Liver (tissue), 9 donors: ENCODE data around the gene FEV. TPM values are rescaled to one million over a fixed set of nuclear protein-coding genes. Genes with fewer than 3 reads are reported as not detected.

Source experiments
- DNase-seq: peaks from one replicate; pipeline ENCODE4 v3.0.0-alpha.2; 2017; ENCODE audit warnings: low spot score
- H3K27ac ChIP-seq, 2 donors: one replicate each; pipeline ENCODE4 v1.7.0; 2013; ENCODE audit warnings: inconsistent platforms in 2 of 2, low read length in 2 of 2, control low read depth in 1 of 2, low read depth in 1 of 2, mild to moderate bottlenecking in 1 of 2
- H3K27me3 ChIP-seq, 4 donors: one replicate each; pipeline versions ENCODE4 v1.6.1 to v1.7.0; 2013; ENCODE audit warnings: low read length in 3 of 4, inconsistent platforms in 1 of 4, mild to moderate bottlenecking in 1 of 4, moderate library complexity in 1 of 4; ENCODE audit not compliant: control insufficient read depth in 4 of 4, insufficient read depth in 4 of 4
- H3K36me3 ChIP-seq, 4 donors: one replicate each; pipeline versions ENCODE4 v1.6.1 to v1.7.0; 2013; ENCODE audit warnings: low read length in 3 of 4, mild to moderate bottlenecking in 3 of 4, low read depth in 1 of 4, moderate library complexity in 1 of 4; ENCODE audit not compliant: control insufficient read depth in 4 of 4, insufficient read depth in 3 of 4
- H3K4me1 ChIP-seq, 4 donors: one replicate each; pipeline versions ENCODE4 v1.6.1 to v1.7.0; 2013; ENCODE audit warnings: low read length in 3 of 4, mild to moderate bottlenecking in 3 of 4, moderate library complexity in 1 of 4; ENCODE audit not compliant: control insufficient read depth in 4 of 4, insufficient read depth in 4 of 4
- H3K4me3 ChIP-seq, 3 donors: one replicate each; pipeline versions ENCODE4 v1.6.1 to v1.7.0; 2013; ENCODE audit warnings: low read length in 3 of 3, control low read depth in 1 of 3, low read depth in 1 of 3, mild to moderate bottlenecking in 1 of 3
- H3K9ac ChIP-seq, 2 donors: one replicate each; pipeline ENCODE4 v1.7.0; 2013; ENCODE audit warnings: low read length in 2 of 2, mild to moderate bottlenecking in 2 of 2, moderate library complexity in 2 of 2, control low read depth in 1 of 2, low read depth in 1 of 2
- H3K9me3 ChIP-seq, 4 donors: one replicate each; pipeline versions ENCODE4 v1.6.1 to v1.7.0; 2013; ENCODE audit warnings: low read length in 3 of 4; ENCODE audit not compliant: control insufficient read depth in 4 of 4
- ATF3 ChIP-seq: IDR thresholded peaks from 2 replicates; pipeline ENCODE4 v1.6.1; 2016; ENCODE audit warnings: antibody characterized with exemption
- EGR1 ChIP-seq, 2 donors: IDR thresholded peaks; 2 replicates each; pipeline ENCODE4 v1.6.1; 2016 to 2018; ENCODE audit warnings: antibody characterized with exemption in 2 of 2, low read depth in 2 of 2
- FOXA1 ChIP-seq: IDR thresholded peaks from 2 replicates; pipeline ENCODE4 v1.6.1; 2016; ENCODE audit warnings: antibody characterized with exemption
- FOXA2 ChIP-seq: IDR thresholded peaks from 2 replicates; pipeline ENCODE4 v1.6.1; 2016; ENCODE audit warnings: antibody characterized with exemption
- HNF4A ChIP-seq, 2 donors: conservative IDR thresholded peaks; 2 replicates each; pipeline ENCODE4 v1.6.1; 2016; ENCODE audit warnings: antibody characterized with exemption in 2 of 2, mild to moderate bottlenecking in 2 of 2
- HNF4G ChIP-seq: IDR thresholded peaks from 2 replicates; pipeline ENCODE4 v1.6.1; 2016; ENCODE audit warnings: antibody characterized with exemption
- JUND ChIP-seq, 2 donors: IDR thresholded peaks; 2 replicates each; pipeline ENCODE4 v1.6.1; 2016; ENCODE audit warnings: antibody characterized with exemption in 2 of 2
- MAX ChIP-seq: IDR thresholded peaks from 2 replicates; pipeline ENCODE4 v1.6.1; 2016; ENCODE audit warnings: antibody characterized with exemption
- NR2F2 ChIP-seq: IDR thresholded peaks from 2 replicates; pipeline ENCODE4 v1.6.1; 2016; ENCODE audit warnings: antibody characterized with exemption
- REST ChIP-seq: IDR thresholded peaks from 2 replicates; pipeline ENCODE4 v1.6.1; 2016; ENCODE audit warnings: antibody characterized with exemption, mild to moderate bottlenecking
- RXRA ChIP-seq, 2 donors: IDR thresholded peaks; 2 replicates each; pipeline ENCODE4 v1.6.1; 2017 to 2018; ENCODE audit warnings: antibody characterized with exemption in 2 of 2, mild to moderate bottlenecking in 1 of 2
- SP1 ChIP-seq: IDR thresholded peaks from 2 replicates; pipeline ENCODE4 v1.6.1; 2018; ENCODE audit warnings: antibody characterized with exemption, mild to moderate bottlenecking
- TAF1 ChIP-seq: conservative IDR thresholded peaks from 2 replicates; pipeline ENCODE4 v1.6.1; 2016; ENCODE audit warnings: antibody characterized with exemption, mild to moderate bottlenecking
- YY1 ChIP-seq: IDR thresholded peaks from 2 replicates; pipeline ENCODE4 v1.6.1; 2016; ENCODE audit warnings: antibody characterized with exemption, mild to moderate bottlenecking
- ZBTB33 ChIP-seq: IDR thresholded peaks from 2 replicates; pipeline ENCODE4 v1.6.1; 2016; ENCODE audit warnings: antibody characterized with exemption
- WGBS: extraction: QIAGEN DNeasy Blood & Tissue Kit; methylation state at CpG from one replicate; pipeline ENCODE4 v1.1.7; 2013; 5-methylcytosine and 5-hydroxymethylcytosine counted together
- polyA plus RNA-seq, 2 donors: library from polyadenylated mRNA; stranded (reverse) in 1 of 2; unstranded in 1 of 2; fragments of 200-250 nt in 1 of 2; fragments of >200 nt in 1 of 2; fragmentation: Nextera tagmentation in 1 of 2; extraction: Ambion mirVana in 1 of 2; gene quantifications; one replicate each; pipeline versions ENCODE4 v1.2.1 to v1.2.3, GENCODE V29; 2013 to 2015
- total RNA-seq, 2 donors: library from RNA; depleted of rRNA; stranded (reverse); fragments of >200 nt; gene quantifications; one replicate each; pipeline ENCODE4 v1.2.3, GENCODE V29; 2014
- TF ChIP-seq, protein P1 (sequence below): fragments of 150-350 bp; IDR thresholded peaks from 2 replicates; pipeline ENCODE4 v1.5.1; 2017; ENCODE audit warnings: improper control_type of control experiment, low read depth, low read length; ENCODE audit not compliant: missing input control
- donor health status: healthy.
- donor health status: healthy.
- donor health status: healthy.
- donor health status: healthy.
- donor health status: healthy.

Gene FEV
- total and polyA plus RNA-seq, 4 donors = not detected

DNA sequence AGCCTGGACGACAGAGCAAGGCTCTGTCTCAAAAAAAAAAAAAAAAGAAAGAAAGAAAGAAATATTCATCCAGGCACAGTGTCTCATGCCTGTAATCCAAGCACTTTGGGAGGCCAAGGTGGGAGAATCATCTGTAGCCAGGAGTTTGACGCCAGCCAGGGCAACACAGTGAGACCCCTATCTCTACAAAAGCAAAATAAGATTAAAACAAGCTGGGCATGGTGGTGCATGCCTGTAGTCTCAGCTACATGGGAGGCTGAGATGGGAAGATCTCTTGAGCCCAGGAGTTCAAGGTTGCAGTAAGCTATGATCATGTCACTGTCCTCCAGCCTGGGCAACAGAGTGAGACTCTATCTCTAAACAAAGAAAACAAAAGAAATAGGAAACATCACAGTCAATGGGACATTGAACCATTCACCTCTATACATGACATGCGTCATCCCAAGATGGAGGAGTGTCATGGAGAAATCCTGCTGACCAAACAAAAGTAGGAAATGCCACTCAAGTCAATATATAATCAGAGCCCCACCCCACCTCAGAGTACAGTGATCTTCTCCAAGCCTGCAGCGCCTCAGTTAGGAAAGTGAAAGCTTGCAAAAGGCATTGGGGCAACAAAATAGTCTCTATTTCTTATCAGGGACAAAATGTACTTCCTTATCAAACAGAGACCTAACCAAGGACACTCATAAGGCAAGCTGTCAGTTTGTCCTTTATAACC is 9.8 kb downstream of the FEV start:
- H3K9me3 ChIP-seq = no peaks in the 10 kb centered on the region
- H3K27ac ChIP-seq = no peak overlapping the region
- TF ChIP-seq RXRA (IDR thresholded peaks at IDR 0.05) (no peak), EGR1 (IDR thresholded peaks at IDR 0.05; ENCODE audit: low read depth in 2 of 2) (no peak), FOXA1 (no peak), FOXA2 (no peak), REST (no peak)
- TF ChIP-seq, protein P1, sequence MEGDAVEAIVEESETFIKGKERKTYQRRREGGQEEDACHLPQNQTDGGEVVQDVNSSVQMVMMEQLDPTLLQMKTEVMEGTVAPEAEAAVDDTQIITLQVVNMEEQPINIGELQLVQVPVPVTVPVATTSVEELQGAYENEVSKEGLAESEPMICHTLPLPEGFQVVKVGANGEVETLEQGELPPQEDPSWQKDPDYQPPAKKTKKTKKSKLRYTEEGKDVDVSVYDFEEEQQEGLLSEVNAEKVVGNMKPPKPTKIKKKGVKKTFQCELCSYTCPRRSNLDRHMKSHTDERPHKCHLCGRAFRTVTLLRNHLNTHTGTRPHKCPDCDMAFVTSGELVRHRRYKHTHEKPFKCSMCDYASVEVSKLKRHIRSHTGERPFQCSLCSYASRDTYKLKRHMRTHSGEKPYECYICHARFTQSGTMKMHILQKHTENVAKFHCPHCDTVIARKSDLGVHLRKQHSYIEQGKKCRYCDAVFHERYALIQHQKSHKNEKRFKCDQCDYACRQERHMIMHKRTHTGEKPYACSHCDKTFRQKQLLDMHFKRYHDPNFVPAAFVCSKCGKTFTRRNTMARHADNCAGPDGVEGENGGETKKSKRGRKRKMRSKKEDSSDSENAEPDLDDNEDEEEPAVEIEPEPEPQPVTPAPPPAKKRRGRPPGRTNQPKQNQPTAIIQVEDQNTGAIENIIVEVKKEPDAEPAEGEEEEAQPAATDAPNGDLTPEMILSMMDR = no peak
- no peak overlapping the region for H3K4me3 ChIP-seq
- H3K36me3 ChIP-seq = no peaks in the 10 kb centered on the region
- no peak for DNase-seq
- no peak overlapping the region for H3K9ac ChIP-seq
- peaks cover 0 to 7% (median 3%) of the 10 kb centered on the region in 4 donors for H3K4me1 ChIP-seq
- 69% methylated on average over 4 of the region's 4 CpGs for WGBS
- H3K27me3 ChIP-seq = peaks cover 0 to 25% (median 0%) of the 10 kb centered on the region in 4 donors

GRCh38 chr2:218970894-218971293 is 14.1 kb downstream of the FEV start:
- TF ChIP-seq, protein P1 = no peak
- TF ChIP-seq ZBTB33 (no peak), ATF3 (no peak), EGR1 (IDR thresholded peaks at IDR 0.05; ENCODE audit: low read depth in 2 of 2) (no peak), JUND (IDR thresholded peaks at IDR 0.05) (no peak), HNF4G (no peak), HNF4A (conservative IDR thresholded peaks at IDR 0.05) (no peak), NR2F2 (no peak), REST (no peak), MAX (no peak), RXRA (IDR thresholded peaks at IDR 0.05) (no peak), SP1 (no peak), TAF1 (no peak), YY1 (no peak), FOXA2 (no peak)
- 34% methylated on average over 1 of the region's 1 CpG for WGBS
- peaks cover 0 to 18% (median 0%) of the 10 kb centered on the region in 4 donors for H3K27me3 ChIP-seq
- no peak for DNase-seq
- H3K4me1 ChIP-seq = no peaks in the 10 kb centered on the region
- no peak overlapping the region for H3K27ac ChIP-seq
- H3K9me3 ChIP-seq = no peaks in the 10 kb centered on the region
- no peak overlapping the region for H3K9ac ChIP-seq
- H3K36me3 ChIP-seq = no peaks in the 10 kb centered on the region
- H3K4me3 ChIP-seq = no peak overlapping the region
